Caco-2 (cell line): ENCODE measurements around the gene PLD4. TPM values are rescaled to one million over a fixed set of nuclear protein-coding genes. Genes with fewer than 3 reads are reported as not detected.

Experiments used
- BruUV-seq: library from RNA; stranded (reverse); fragments of 400-500 nt; replicated peaks from 2 replicates; lab custom pipeline; 2021; lab: Mats Ljungman, UMichigan
- CTCF ChIA-PET: fragments of 300-600 bp; sonication (Branson Sonifier 250); formaldehyde crosslinking; loops from one replicate; lab custom pipeline; 2022; ENCODE audit warnings: antibody characterized with exemption; lab: Charles Lee
- POLR2A ChIA-PET: fragments of 300-600 bp; sonication (Branson Sonifier 250); formaldehyde crosslinking; loops from one replicate; lab custom pipeline; 2022; ENCODE audit warnings: antibody characterized with exemption; lab: Charles Lee
- DNase-seq, 2 experiments: peaks; one replicate each; pipeline versions ENCODE4 v3.0.0 to v3.0.0-alpha.2; 2020 to 2022
- H3K27me3 ChIP-seq: replicated peaks from 2 replicates; pipeline ENCODE4 v1.6.0; 2011; ENCODE audit warnings: low read length; ENCODE audit not compliant: control insufficient read depth, insufficient read depth
- H3K36me3 ChIP-seq: 2 replicates; pipeline ENCODE4 v1.5.1; 2011; ENCODE audit warnings: low read length; ENCODE audit not compliant: control insufficient read depth, insufficient read depth
- H3K4me1 ChIP-seq: fragments of 250-450 bp; sonication (Bioruptor Pico); 2 replicates; pipeline ENCODE4 v1.5.1; 2020; ENCODE audit warnings: mild to moderate bottlenecking
- H3K4me3 ChIP-seq: 2 replicates; pipeline ENCODE4 v1.5.1; 2011; ENCODE audit warnings: low read depth, mild to moderate bottlenecking, control low read depth, low read length
- H3K9me3 ChIP-seq: fragments of 250-450 bp; sonication (Bioruptor Pico); 2 replicates; pipeline ENCODE4 v1.5.1; 2020; ENCODE audit warnings: mild to moderate bottlenecking, moderate library complexity
- H3K27ac Mint-ChIP-seq: one replicate; pipeline ENCODE4 v1.8.0; 2022; ENCODE audit warnings: mixed read lengths; ENCODE audit not compliant: unreplicated experiment
- H3K27me3 Mint-ChIP-seq: one replicate; pipeline ENCODE4 v1.8.0; 2022; ENCODE audit warnings: mixed read lengths; ENCODE audit not compliant: insufficient read depth, unreplicated experiment
- H3K36me3 Mint-ChIP-seq: one replicate; pipeline ENCODE4 v1.8.0; 2022; ENCODE audit warnings: mild to moderate bottlenecking, mixed read lengths; ENCODE audit not compliant: insufficient read depth, unreplicated experiment
- H3K4me1 Mint-ChIP-seq: one replicate; pipeline ENCODE4 v1.8.0; 2022; ENCODE audit warnings: low read depth, mixed read lengths; ENCODE audit not compliant: unreplicated experiment
- H3K4me3 Mint-ChIP-seq: one replicate; pipeline ENCODE4 v1.8.0; 2022; ENCODE audit warnings: mild to moderate bottlenecking, moderate library complexity, mixed read lengths; ENCODE audit not compliant: unreplicated experiment
- H3K9me3 Mint-ChIP-seq: one replicate; pipeline ENCODE4 v1.8.0; 2022; ENCODE audit warnings: mixed read lengths; ENCODE audit not compliant: unreplicated experiment
- CTCF ChIP-seq, 2 experiments: fragments of 200-600 bp in 1 of 2; IDR thresholded peaks; 1 replicate in 1 of 2; 2 replicates in 1 of 2; pipeline versions ENCODE4 v1.5.1 to v1.8.0; 2011 to 2022; ENCODE audit warnings: antibody characterized with exemption in 1 of 2, control low read depth in 1 of 2, inconsistent platforms in 1 of 2, low read depth in 1 of 2, low read length in 1 of 2, mild to moderate bottlenecking in 1 of 2, moderate library complexity in 1 of 2; ENCODE audit not compliant: insufficient read depth in 1 of 2, severe bottlenecking in 1 of 2, unreplicated experiment in 1 of 2
- intact Hi-C: fragments of 100-400 bp; cut with micrococcal nuclease; formaldehyde crosslinking; loops from one replicate; pipeline ENCODE4 v1.10.0; 2022; ENCODE audit not compliant: unreplicated experiment
- total RNA-seq: library from RNA; stranded (reverse); gene quantifications from 2 replicates; pipeline ENCODE4 v1.2.3, GENCODE V29; 2022

PLD4 gene
- total RNA-seq, 1 experiment from 2014 or later = not detected

DNA sequence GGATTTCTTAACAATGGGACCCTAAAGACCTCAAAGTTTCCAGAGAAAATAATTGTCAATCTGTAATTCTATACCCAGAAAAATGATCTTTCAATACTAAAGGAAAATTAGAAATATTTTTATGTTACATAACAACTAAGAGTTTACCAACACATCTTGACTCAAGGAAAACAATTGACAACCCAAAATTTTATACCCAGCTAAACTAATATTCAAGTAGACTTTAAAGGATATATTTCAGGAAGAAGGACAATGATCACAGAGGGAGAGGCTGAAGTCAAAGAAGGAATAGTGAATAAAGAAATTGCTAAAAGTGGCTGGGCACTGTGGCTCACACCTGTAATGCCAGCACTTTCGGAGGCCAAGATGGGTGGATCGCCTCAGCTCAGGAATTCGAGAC is 12.6 kb upstream of the PLD4 start:
- TF ChIP-seq CTCF (IDR thresholded peaks at IDR 0.05; ENCODE audit: insufficient read depth in 1 of 2, low read depth in 1 of 2, low read length in 1 of 2, severe bottlenecking in 1 of 2, unreplicated experiment in 1 of 2) = no peak
- Histone ChIP-seq H3K9me3 (peaks cover 11% of the 10 kb centered on the region), H3K4me1 (no peaks in the 10 kb centered on the region), H3K36me3 (no peaks in the 10 kb centered on the region), H3K4me3 (no peak overlapping the region), H3K27me3 (no peaks in the 10 kb centered on the region)
- H3K9me3 Mint-ChIP-seq = peaks cover 9% of the 10 kb centered on the region
- no peak for DNase-seq
- POLR2A ChIA-PET = no interaction called here
- no peak overlapping the region for H3K27ac Mint-ChIP-seq
- no peaks in the 10 kb centered on the region for H3K4me1 Mint-ChIP-seq
- CTCF ChIA-PET = no interaction called here
- no peak overlapping the region for H3K4me3 Mint-ChIP-seq
- H3K27me3 Mint-ChIP-seq = peaks cover 22% of the 10 kb centered on the region
- intact Hi-C loops = no loop called here
- H3K36me3 Mint-ChIP-seq = no peaks in the 10 kb centered on the region
- BruUV-seq = no TSS peak

GRCh38 chr14:104913435-104913834 is 11.2 kb upstream of the PLD4 start:
- intact Hi-C loops = no loop called here
- Histone ChIP-seq H3K27me3 (no peaks in the 10 kb centered on the region), H3K36me3 (no peaks in the 10 kb centered on the region), H3K4me3 (no peak overlapping the region), H3K9me3 (peaks cover 7% of the 10 kb centered on the region), H3K4me1 (no peaks in the 10 kb centered on the region)
- no peak for DNase-seq
- Mint-ChIP-seq H3K4me3 (no peak overlapping the region), H3K4me1 (no peaks in the 10 kb centered on the region), H3K27ac (no peak overlapping the region), H3K9me3 (peaks cover 9% of the 10 kb centered on the region), H3K36me3 (no peaks in the 10 kb centered on the region), H3K27me3 (peaks cover 17% of the 10 kb centered on the region)
- ChIA-PET POLR2A (no interaction called here), CTCF (no interaction called here)
- no TSS peak for BruUV-seq
- TF ChIP-seq CTCF (IDR thresholded peaks at IDR 0.05; ENCODE audit: insufficient read depth in 1 of 2, low read depth in 1 of 2, low read length in 1 of 2, severe bottlenecking in 1 of 2, unreplicated experiment in 1 of 2) = no peak

- TF ChIP-seq CTCF (IDR thresholded peaks at IDR 0.05; ENCODE audit: insufficient read depth in 1 of 2, low read depth in 1 of 2, low read length in 1 of 2, severe bottlenecking in 1 of 2, unreplicated experiment in 1 of 2) = no peak
- no peaks in the 10 kb centered on the region for H3K36me3 Mint-ChIP-seq
- H3K4me1 Mint-ChIP-seq = no peaks in the 10 kb centered on the region
- no peak overlapping the region for H3K4me3 Mint-ChIP-seq
- CTCF ChIA-PET = no interaction called here
- no peak overlapping the region for H3K4me3 ChIP-seq
- no peaks in the 10 kb centered on the region for H3K4me1 ChIP-seq
- H3K9me3 ChIP-seq = peaks cover 4% of the 10 kb centered on the region
- BruUV-seq = no TSS peak
- POLR2A ChIA-PET = no interaction called here
- no peak overlapping the region for H3K27ac Mint-ChIP-seq
- H3K9me3 Mint-ChIP-seq = peaks cover 4% of the 10 kb centered on the region
- peaks cover 15% of the 10 kb centered on the region for H3K27me3 Mint-ChIP-seq
- no peaks in the 10 kb centered on the region for H3K27me3 ChIP-seq
- H3K36me3 ChIP-seq = no peaks in the 10 kb centered on the region
- no peak for DNase-seq
- intact Hi-C loops = no loop called here
Measured at GRCh38 chr14:104917116-104917515, 7.6 kb upstream of the PLD4 start.
